Uterus (tissue), 4 donors: ENCODE results near the gene IPO4. TPM values are rescaled to one million over a fixed set of nuclear protein-coding genes. Genes with fewer than 3 reads are reported as not detected.
A peak's percentile ranks its signal among the peaks of the same experiment; 100 is the strongest.

Source experiments
- DNase-seq, 2 donors: peaks; one replicate each; pipeline ENCODE4 v3.0.0-alpha.2; 2019 to 2020
- H3K27ac ChIP-seq, 2 donors: fragments of 200-600 bp; sonication (generic); 1 replicate in 1 of 2; 2 replicates in 1 of 2; pipeline ENCODE4 v1.5.1; 2016 to 2018
- H3K27me3 ChIP-seq, 2 donors: fragments of 200-600 bp; sonication (generic); one replicate each; pipeline ENCODE4 v1.5.1; 2018 to 2019; ENCODE audit warnings: control low read depth in 1 of 2
- H3K36me3 ChIP-seq, 2 donors: fragments of 200-600 bp; sonication (generic); one replicate each; pipeline ENCODE4 v1.5.1; 2019; ENCODE audit warnings: control low read depth in 1 of 2
- H3K4me1 ChIP-seq, 2 donors: fragments of 200-600 bp; sonication (generic); one replicate each; pipeline ENCODE4 v1.5.1; 2018 to 2019; ENCODE audit warnings: control low read depth in 1 of 2
- H3K4me3 ChIP-seq, 2 donors: fragments of 200-600 bp; sonication (generic); 1 replicate in 1 of 2; 2 replicates in 1 of 2; pipeline ENCODE4 v1.5.1; 2018 to 2019; ENCODE audit warnings: mild to moderate bottlenecking in 1 of 2
- H3K9me3 ChIP-seq, 2 donors: fragments of 200-600 bp; sonication (generic); one replicate each; pipeline ENCODE4 v1.5.1; 2019; ENCODE audit warnings: control low read depth in 1 of 2
- CTCF ChIP-seq, 4 experiments: fragments of 200-600 bp in 2 of 4; fragments of 450-650 bp in 2 of 4; sonication (generic) in 2 of 4; IDR thresholded peaks; one replicate each; pipeline ENCODE4 v1.5.1; 2016 to 2019; ENCODE audit warnings: antibody characterized with exemption in 4 of 4, mild to moderate bottlenecking in 2 of 4, moderate library complexity in 1 of 4
- POLR2A ChIP-seq, 2 donors: fragments of 450-650 bp; IDR thresholded peaks; one replicate each; pipeline ENCODE4 v1.6.1; 2016; ENCODE audit warnings: antibody characterized with exemption in 2 of 2, mild to moderate bottlenecking in 1 of 2, moderate library complexity in 1 of 2
- intact Hi-C: fragments of 100-400 bp; cut with DNase I; formaldehyde crosslinking; loops from one replicate; pipeline ENCODE4 v1.15.1; 2023; ENCODE audit warnings: low total_unique reads
- total RNA-seq, 4 donors: library from RNA; depleted of rRNA in 3 of 4; stranded (reverse); fragments of >200 nt in 3 of 4; gene quantifications; one replicate each; pipeline versions ENCODE4 v1.1.0 to v1.2.4, GENCODE V29; 2014 to 2023
- donor health status: DM: yes; HTN: yes; CAD: no.

Gene IPO4
- total RNA-seq, 4 donors from 2014 or later, result 3.1 to 33.7 (median 29.6) TPM

- peak within 1 kb of the TSS; percentile 88 to 98 for H3K27ac ChIP-seq
- DNase-seq, result peak; percentile 96 to 98
- peak; percentile 51 to 57 for TF ChIP-seq POLR2A (IDR thresholded peaks at IDR 0.05)
- peak; percentile 93 to 98 (median 94) for TF ChIP-seq CTCF (IDR thresholded peaks at IDR 0.05)
- H3K4me3 ChIP-seq, result peak within 1 kb of the TSS; percentile 62 to 66
- peaks cover 7% of the 10 kb centered on the region in 2 donors for H3K4me1 ChIP-seq
- H3K9me3 ChIP-seq, result no peaks in the 10 kb centered on the region
- intact Hi-C loops, result no loop called here
- no peaks in the 10 kb centered on the region for H3K36me3 ChIP-seq
- no peaks in the 10 kb centered on the region for H3K27me3 ChIP-seq
Measured at GRCh38 chr14:24160850-24161804, 27.5 kb downstream of the IPO4 start, which contains the start of gene IRF9. TSS of gene IRF9 (plus strand) at chr14:24161265. CDS start at chr14:24162145, 880 bp downstream.

DNA sequence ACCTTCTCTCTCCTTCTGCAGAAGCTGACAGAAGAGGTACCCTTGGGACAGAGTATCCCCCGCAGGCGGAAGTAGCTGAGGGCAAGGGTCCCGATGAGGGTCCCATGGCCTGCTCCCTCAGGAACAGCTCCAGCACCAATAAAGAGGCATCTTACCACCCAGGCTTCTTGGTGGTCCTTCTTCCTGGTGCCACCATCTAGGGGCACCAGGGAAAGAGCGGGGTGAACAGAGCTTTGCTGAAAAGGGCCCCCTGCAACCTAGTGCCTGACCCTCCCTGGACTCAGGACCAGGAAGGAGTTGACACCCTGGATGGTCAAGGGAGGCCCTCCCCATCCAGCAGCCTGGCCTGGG, 28.1 kb downstream of the IPO4 start:
- H3K36me3 ChIP-seq, result no peaks in the 10 kb centered on the region
- no peak overlapping the region for H3K4me3 ChIP-seq
- intact Hi-C loops, result no loop called here
- no peak for DNase-seq
- peaks cover 7% of the 10 kb centered on the region in 2 donors for H3K4me1 ChIP-seq
- no peaks in the 10 kb centered on the region for H3K9me3 ChIP-seq
- H3K27me3 ChIP-seq, result no peaks in the 10 kb centered on the region
- peak overlapping the region; percentile 88 to 98 for H3K27ac ChIP-seq
- no peak for TF ChIP-seq CTCF (IDR thresholded peaks at IDR 0.05)
- TF ChIP-seq POLR2A (IDR thresholded peaks at IDR 0.05), result no peak

GRCh38 chr14:24159777-24160498, 28.7 kb downstream of the IPO4 start:
- Histone ChIP-seq H3K4me1 (peaks cover 7% of the 10 kb centered on the region in 2 donors), H3K27ac (peak overlapping the region; percentile 88 to 98), H3K4me3 (no peak overlapping the region), H3K27me3 (no peaks in the 10 kb centered on the region), H3K36me3 (no peaks in the 10 kb centered on the region), H3K9me3 (no peaks in the 10 kb centered on the region)
- intact Hi-C loops, result no loop called here
- DNase-seq, result no peak
- TF ChIP-seq CTCF (IDR thresholded peaks at IDR 0.05), result no peak
- TF ChIP-seq POLR2A (IDR thresholded peaks at IDR 0.05), result no peak

DNA sequence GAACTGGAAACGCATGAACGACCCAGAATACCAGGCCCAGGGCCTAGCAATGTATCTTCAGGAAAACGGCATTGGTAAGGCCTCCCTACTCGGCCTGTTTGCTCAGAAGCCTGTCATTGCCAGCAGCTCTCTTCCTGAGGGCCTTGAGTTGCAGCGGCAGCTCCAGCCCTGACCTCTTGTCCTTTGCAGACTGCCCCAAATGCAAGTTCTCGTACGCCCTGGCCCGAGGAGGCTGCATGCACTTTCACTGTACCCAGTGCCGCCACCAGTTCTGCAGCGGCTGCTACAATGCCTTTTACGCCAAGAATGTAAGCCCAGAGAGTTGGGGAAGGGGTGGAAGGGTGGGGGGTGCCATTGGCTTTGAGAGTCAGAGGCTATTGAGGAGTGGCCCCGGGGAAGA, 31.3 kb downstream of the IPO4 start:
- intact Hi-C loops, result no loop called here
- Histone ChIP-seq H3K27me3 (no peaks in the 10 kb centered on the region), H3K27ac (no peak overlapping the region), H3K4me3 (no peak overlapping the region), H3K4me1 (peaks cover 0 to 7% of the 10 kb centered on the region in 2 donors), H3K9me3 (no peaks in the 10 kb centered on the region), H3K36me3 (no peaks in the 10 kb centered on the region)
- TF ChIP-seq CTCF (IDR thresholded peaks at IDR 0.05) (no peak), POLR2A (IDR thresholded peaks at IDR 0.05) (no peak)
- DNase-seq, result peak in 1 of 2 donors; percentile 11

GRCh38 chr14:24156840-24157239, 31.8 kb downstream of the IPO4 start:
- TF ChIP-seq POLR2A (IDR thresholded peaks at IDR 0.05) (no peak), CTCF (IDR thresholded peaks at IDR 0.05) (no peak)
- Histone ChIP-seq H3K4me3 (no peak overlapping the region), H3K36me3 (no peaks in the 10 kb centered on the region), H3K27me3 (no peaks in the 10 kb centered on the region), H3K9me3 (no peaks in the 10 kb centered on the region), H3K4me1 (peaks cover 0 to 3% of the 10 kb centered on the region in 2 donors), H3K27ac (no peak overlapping the region)
- intact Hi-C loops, result no loop called here
- DNase-seq, result no peak
